ENCODE results near the gene HOXB7. TPM values are rescaled to one million over a fixed set of nuclear protein-coding genes. Genes with fewer than 3 reads are reported as not detected.

Gene HOXB7
- total and polyA plus RNA-seq, 2 experiments from 2014 or later, result not detected

DNA sequence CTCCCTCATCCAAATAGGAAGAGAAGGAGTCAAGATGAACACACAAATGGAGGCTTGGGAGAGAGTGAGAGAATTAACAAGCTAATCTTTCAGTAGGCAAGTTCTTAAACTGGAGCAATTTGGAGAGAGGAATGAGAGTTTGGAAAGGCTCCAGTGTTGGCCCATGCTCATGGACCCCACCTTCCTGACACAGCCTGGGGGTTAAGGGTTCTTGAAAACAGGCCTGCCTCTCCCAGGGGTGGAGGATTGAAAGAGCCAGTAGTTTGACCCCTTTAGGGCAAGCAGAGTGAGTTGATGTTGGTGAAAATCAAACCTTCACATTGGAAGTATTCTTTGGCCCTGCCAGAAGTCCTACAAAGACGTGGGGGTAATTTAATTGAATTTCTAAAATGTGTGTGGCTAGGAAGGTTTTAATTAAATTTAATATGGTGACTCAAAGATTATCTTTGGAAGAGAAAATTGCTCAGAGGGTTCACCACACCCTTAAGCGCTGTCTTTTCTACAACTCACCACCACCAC is 26.5 kb downstream of the HOXB7 start (continued):
- no peak for TF ChIP-seq STAT1 (IDR thresholded peaks at IDR 0.05; ENCODE audit: unreplicated experiment)
- peak; percentile 75 for TF ChIP-seq EZH2 (IDR thresholded peaks at IDR 0.05; ENCODE audit: low read depth, unreplicated experiment)
- no peak for TF ChIP-seq ZNF331 (CRISPR knock-in tag; IDR thresholded peaks at IDR 0.05; ENCODE audit: low read depth)
- no peak for TF ChIP-seq ZNF114 (CRISPR knock-in tag; IDR thresholded peaks at IDR 0.05)

- Histone ChIP-seq H3K4me2 (no peak overlapping the region), H4K20me1 (replicated peaks; ENCODE audit: insufficient read depth) (peaks cover 84% of the 10 kb centered on the region), H3K27me3 (ENCODE audit: insufficient read depth) (peaks cover 100% of the 10 kb centered on the region), H3K36me3 (ENCODE audit: insufficient read depth) (no peaks in the 10 kb centered on the region), H3K27ac (ENCODE audit: low read depth) (no peak overlapping the region), H3K4me3 (no peak overlapping the region), H3F3A (replicated peaks; ENCODE audit: low read depth) (peaks cover 68% of the 10 kb centered on the region), H3K79me2 (replicated peaks; ENCODE audit: insufficient read depth) (no peaks in the 10 kb centered on the region), H3K9me2 (ENCODE audit: insufficient read depth) (no peaks in the 10 kb centered on the region), H2AFZ (no peak overlapping the region), H3K4me1 (ENCODE audit: insufficient read depth) (peaks cover 60% of the 10 kb centered on the region)
- Mint-ChIP-seq H3K27ac (no peak overlapping the region), H3K27me3 (ENCODE audit: insufficient read depth, low read depth, poor library complexity) (peaks cover 100% of the 10 kb centered on the region), H3K4me3 (no peak overlapping the region; the same call in 2 of the 3 replicates), H3K4me1 (peaks cover 35% of the 10 kb centered on the region), H3K9me3 (peaks cover 10% of the 10 kb centered on the region), H3K36me3 (ENCODE audit: low read depth) (no peaks in the 10 kb centered on the region)
- TF ChIP-seq POLR2AphosphoS5 (IDR thresholded peaks at IDR 0.05; ENCODE audit: low read depth) (no peak), EZH2phosphoT487 (IDR thresholded peaks at IDR 0.05; ENCODE audit: unreplicated experiment) (no peak), ZNF114 (CRISPR knock-in tag; IDR thresholded peaks at IDR 0.05) (no peak), NANOG (IDR thresholded peaks at IDR 0.05; ENCODE audit: borderline replicate concordance) (no peak), CTCF (conservative IDR thresholded peaks at IDR 0.05; ENCODE audit: low read depth in 2 of 2) (no peak)
- ATAC-seq, result no peak
- no peak for DNase-seq (ENCODE audit: low spot score)
These were observed 27.1 kb downstream of the HOXB7 start for GRCh38 chr17:48583708-48584222.

GRCh38 chr17:48582750-48583069 is 28.1 kb downstream of the HOXB7 start:
- peak overlapping the region; percentile 20; the same call in 1 of the 2 replicates for H3K4me3 ChIP-seq
- peaks cover 57% of the 10 kb centered on the region for H3K4me1 ChIP-seq (ENCODE audit: insufficient read depth)
- DNase-seq (ENCODE audit: low spot score) (no peak), ATAC-seq (no peak)
- Mint-ChIP-seq H3K4me1 (peaks cover 39% of the 10 kb centered on the region), H3K4me3 (peak overlapping the region; percentile 34; the same call in 1 of the 3 replicates), H3K27me3 (ENCODE audit: insufficient read depth, low read depth, poor library complexity) (peaks cover 97% of the 10 kb centered on the region), H3K27ac (no peak overlapping the region), H3K36me3 (ENCODE audit: low read depth) (no peaks in the 10 kb centered on the region), H3K9me3 (peaks cover 10% of the 10 kb centered on the region)
- H3K36me3 ChIP-seq (ENCODE audit: insufficient read depth), result no peaks in the 10 kb centered on the region
- H2AFZ ChIP-seq, result no peak overlapping the region
- no peak overlapping the region for H3K4me2 ChIP-seq
- no peak overlapping the region for H3K27ac ChIP-seq (ENCODE audit: low read depth)
- H3K79me2 ChIP-seq (replicated peaks; ENCODE audit: insufficient read depth), result no peaks in the 10 kb centered on the region
- peaks cover 100% of the 10 kb centered on the region for H3K27me3 ChIP-seq (ENCODE audit: insufficient read depth)
- TF ChIP-seq EZH2 (IDR thresholded peaks at IDR 0.05; ENCODE audit: low read depth, unreplicated experiment) (peak; percentile 61), ETS1 (IDR thresholded peaks at IDR 0.05) (no peak)
- peaks cover 58% of the 10 kb centered on the region for H3F3A ChIP-seq (replicated peaks; ENCODE audit: low read depth)
- peaks cover 76% of the 10 kb centered on the region for H4K20me1 ChIP-seq (replicated peaks; ENCODE audit: insufficient read depth)
- H3K9me2 ChIP-seq (ENCODE audit: insufficient read depth), result no peaks in the 10 kb centered on the region

All from GM23338 (cell line).